D341Med (cell line): Measurements from ENCODE around the gene RAB6D.
"Not testable (repeated sequence)": the region's sequence is repeated elsewhere in the genome, so short reads cannot be mapped to it uniquely, and the experiment has no call there.

Experiments used
- DNase-seq: peaks from one replicate; pipeline ENCODE4 v3.0.0; 2012; ENCODE audit warnings: low spot score

Gene RAB6D

GRCh38 chr2:131363703-131364186 is at the start of gene RAB6D:
TSS of gene RAB6D (minus strand) at chr2:131364168. CDS start at chr2:131363720, 448 bp downstream.
- peak; percentile 28 for DNase-seq

- DNase-seq = peak; percentile 51
Measured at GRCh38 chr2:131413148-131413747, 49.3 kb upstream of the RAB6D start.

- DNase-seq = no peak
Measured at GRCh38 chr2:131410173-131410572, 46.2 kb upstream of the RAB6D start.

DNA sequence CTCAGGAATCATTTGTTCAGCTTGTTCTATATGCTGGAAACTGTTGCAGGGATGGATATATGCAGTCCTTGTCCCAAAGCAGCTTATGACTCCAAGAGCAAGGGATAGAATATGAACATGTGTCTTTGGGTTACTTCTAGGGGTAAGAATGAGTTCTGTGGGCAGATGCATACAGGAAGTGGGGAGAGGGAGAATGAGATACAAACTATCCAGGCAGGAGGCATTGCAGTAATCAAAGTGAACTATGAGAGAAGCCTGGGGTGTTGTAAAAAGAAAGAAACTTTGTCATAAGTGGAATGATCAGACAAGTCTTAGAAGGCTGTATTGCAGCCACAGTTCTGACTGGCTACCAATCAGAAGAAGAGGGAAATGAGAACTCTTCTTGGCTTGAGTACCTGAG is 44.8 kb upstream of the RAB6D start:
- no peak for DNase-seq

DNA sequence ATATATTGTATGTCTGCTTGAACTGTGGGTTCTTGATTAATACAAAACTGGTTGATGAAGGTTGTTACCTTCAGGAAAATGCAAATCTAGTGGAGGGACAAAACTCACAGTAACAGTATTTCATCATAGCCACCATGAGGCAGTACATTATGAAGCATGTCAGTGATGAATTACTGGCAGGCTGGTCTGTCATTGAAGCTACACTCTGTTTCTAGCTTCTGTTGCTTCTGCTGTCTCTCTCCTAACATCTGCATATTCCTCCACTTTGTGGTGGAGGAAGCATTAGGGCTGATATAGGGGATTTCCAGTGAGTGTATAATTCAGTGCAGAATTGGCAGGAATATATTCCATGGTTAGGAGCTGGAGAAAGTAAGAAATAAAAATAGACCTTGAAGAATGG is 44.2 kb upstream of the RAB6D start:
- no peak for DNase-seq

- no peak for DNase-seq
Measured at GRCh38 chr2:131404753-131405152, 40.8 kb upstream of the RAB6D start.

DNA sequence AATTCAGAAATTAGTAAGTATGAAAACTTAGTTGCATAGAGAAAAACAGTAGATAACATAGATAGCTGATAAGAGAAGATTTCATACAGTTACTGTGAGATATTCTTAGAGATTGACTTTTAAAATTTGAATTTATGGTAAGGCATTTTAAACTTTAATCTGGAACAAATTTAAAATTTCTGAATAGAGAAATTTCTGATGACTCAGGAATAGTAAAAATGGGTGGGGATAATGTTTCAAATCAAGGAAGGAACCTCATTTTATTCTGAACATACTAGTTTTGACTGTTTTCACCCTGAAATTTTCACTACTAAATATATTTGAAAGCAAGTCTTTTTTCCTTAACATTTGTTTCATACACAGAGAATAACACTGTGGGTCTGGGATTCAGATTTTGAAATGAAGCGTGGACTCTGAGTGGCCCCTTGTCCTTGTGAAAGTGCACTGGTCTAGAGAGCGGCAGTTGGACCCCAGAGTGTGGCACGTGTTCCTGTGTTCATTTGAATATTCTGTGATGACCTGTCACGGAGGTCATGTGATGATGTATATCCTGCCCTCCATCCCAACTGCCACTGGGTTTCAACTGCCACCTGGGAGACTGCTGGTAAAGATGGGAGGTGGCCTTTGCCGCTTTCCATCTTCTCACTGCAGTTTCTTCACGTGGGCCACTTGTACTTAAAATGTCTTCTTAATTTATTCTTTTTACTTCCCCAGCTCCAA is 38.5 kb upstream of the RAB6D start:
- DNase-seq = no peak

DNA sequence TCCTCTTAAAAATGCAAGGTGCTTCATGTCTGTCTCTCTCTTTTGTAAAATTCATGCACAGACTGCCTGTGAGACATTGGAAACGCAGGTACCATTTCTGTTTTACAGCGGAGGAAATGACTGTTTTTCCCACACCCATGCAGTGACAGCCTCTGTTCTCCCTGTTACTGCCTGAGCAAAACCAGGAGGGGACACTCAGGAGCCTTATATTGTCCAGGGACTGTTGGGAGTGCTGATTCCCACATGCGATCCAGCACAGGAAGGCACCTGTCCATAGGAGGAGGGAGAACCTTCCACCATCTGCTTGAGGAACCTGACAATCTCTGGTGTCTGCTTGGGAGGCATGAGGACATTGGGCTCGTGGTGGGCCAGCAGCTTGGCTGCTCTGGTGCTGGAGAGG is 36.9 kb upstream of the RAB6D start:
- no peak for DNase-seq

- DNase-seq = not testable (repeated sequence)
Measured at GRCh38 chr2:131400441-131400840, 36.5 kb upstream of the RAB6D start.

GRCh38 chr2:131396209-131396608 is 32.2 kb upstream of the RAB6D start:
- not testable (repeated sequence) for DNase-seq

DNA sequence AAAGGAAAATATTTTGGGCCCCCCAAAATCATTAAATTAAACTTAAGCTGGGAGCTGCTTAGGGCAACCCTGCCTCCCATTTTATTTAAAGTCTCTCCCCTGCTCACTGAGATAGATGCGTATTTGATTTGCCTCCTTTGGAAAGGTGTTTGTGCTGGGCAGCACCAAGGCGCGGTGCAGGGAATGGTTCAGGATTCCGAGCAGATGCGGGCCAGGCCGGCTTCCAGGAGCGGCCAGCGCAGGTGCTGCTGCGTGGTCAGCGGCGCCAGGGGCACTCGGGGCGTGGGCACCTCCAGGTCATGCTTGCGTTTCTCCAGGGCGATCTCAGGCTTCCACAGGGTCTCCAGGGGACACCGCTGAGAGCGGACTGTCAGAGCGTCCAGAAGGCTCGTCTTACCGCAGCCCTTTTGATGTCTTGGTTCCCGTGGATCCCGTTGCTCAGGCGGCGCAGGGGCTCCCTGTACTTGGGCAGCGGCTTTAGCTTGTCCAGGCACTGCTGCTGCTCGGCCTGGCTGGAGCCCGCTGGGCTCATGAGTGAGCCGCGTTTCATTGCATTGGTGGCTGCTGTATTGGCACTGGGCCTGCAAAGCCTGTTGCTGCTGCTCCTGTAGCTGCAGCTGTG is 31.2 kb upstream of the RAB6D start:
- DNase-seq = not testable (repeated sequence)

DNA sequence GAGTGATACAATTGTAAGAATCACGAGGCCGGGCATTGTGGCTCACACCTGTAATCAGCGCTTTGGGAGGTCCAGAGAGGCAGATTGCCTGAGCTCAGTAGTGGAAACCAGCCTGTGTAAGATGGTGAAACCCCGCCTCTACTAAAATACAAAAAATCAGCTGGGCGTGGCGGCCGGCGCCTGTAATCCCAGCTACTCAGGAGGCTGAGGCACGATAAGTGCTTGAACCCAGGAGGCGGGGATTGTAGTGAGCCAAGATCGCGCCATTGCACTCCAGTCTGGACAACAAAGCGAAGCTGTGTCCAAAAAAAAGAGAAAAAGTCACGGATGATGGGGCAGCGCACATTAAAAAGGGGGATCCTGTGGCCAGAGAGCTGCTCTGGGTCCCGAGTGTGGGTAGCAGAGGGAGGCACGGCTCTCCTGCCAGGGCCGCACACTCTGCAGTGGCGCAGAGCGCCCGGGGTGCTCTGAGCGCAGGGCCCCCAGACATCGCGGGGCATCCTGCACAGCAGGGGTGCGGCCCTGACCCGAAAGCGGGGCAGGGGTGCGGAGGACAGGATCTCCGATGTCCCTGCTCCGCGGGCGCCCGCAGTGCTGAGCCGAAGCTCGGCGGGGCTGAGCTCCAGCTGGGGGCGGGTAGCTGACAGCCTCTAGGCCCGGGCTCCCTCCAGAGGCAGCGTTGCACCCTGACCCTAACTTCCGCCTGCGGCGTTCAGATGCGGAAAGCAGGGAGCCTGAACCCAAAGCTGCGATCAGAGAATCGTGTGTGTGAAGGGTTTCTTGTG is 30.4 kb upstream of the RAB6D start:
- peak; percentile 35 for DNase-seq

- not testable (repeated sequence) for DNase-seq
Measured at GRCh38 chr2:131391953-131392352, 28.0 kb upstream of the RAB6D start.

GRCh38 chr2:131391471-131391870 is 27.5 kb upstream of the RAB6D start:
- DNase-seq = not testable (repeated sequence)

GRCh38 chr2:131390495-131391130 is 26.6 kb upstream of the RAB6D start:
- DNase-seq = not testable (repeated sequence)

DNA sequence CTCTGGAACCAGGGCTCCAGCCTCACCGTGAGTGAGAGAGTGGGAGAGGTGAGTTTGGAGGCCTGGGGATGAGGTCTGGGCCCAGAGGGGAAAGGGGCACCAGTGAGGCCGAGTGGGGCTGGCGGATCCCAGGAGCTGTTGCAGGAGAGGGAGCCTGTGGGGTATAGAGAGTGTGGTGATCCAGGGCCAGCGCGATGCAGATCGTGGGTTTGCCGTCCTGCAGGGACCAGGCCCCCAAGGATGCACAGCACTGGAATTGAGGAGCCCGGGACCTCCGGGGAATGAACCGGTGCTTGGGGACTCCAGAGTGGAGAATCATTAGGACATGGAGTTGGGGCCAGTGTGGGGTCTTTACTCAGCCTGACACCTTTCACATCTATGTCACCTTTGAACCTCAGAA is 25.7 kb upstream of the RAB6D start:
- DNase-seq = no peak

GRCh38 chr2:131388834-131389233 is 24.9 kb upstream of the RAB6D start:
- not testable (repeated sequence) for DNase-seq

GRCh38 chr2:131373111-131373510 is 9.1 kb upstream of the RAB6D start:
- not testable (repeated sequence) for DNase-seq

- no peak for DNase-seq
Measured at GRCh38 chr2:131369954-131370353, 6.0 kb upstream of the RAB6D start.

DNA sequence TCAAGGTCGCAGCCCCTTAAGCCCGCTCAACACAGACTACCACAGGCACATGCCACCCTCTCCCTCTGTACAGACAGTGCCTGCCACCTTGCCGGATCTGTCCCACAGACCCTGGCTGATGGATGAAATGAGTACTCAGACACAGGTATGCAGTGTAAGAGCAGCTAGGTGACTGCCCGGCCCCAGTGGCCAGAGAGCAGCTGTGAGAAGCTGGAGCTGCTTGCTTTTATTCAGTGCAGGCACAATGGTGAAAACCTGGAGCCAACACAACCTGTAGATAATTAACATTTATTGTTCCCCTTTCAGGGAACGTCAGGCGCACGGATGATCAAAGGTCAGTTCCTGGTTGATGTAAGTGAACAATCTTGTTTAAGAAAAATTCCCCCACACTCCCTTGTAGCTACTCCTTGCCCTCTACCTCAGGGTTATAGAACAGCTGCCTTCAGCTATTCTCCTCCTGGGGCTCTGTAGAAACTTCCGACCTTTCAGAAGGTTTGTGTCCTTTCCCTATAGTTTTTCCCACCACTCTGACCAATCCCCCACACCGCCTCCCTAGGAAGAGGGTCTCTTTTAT is 4.6 kb upstream of the RAB6D start:
- not testable (repeated sequence) for DNase-seq

DNA sequence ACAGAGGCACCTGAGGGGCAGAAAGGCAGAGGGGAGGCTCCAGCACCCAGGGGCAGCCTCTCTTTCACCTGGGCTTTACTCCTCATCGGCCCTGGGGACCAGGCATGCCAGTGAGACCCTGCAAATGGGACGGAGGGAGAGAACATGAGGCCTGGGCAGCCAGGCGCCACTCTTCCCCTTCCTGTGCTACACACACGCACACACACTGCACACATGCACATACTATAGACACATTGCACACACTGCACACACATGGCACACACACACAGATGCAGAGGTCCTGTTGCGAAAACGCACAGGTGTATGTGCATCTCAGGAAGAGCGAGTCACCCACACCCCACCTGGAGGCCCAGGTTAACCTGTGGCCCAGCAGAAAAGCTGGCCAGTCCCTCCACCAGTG is 3.4 kb upstream of the RAB6D start:
- DNase-seq = no peak
